ENCODE data around the gene DHRSX. TPM values are rescaled to one million over a fixed set of nuclear protein-coding genes. Genes with fewer than 3 reads are reported as not detected.
"Not testable (repeated sequence)": the region's sequence is repeated elsewhere in the genome, so short reads cannot be mapped to it uniquely, and the experiment has no call there.

The DHRSX gene
- total RNA-seq, 2 donors from 2014 or later: 36.5 to 45.4 TPM

DNA sequence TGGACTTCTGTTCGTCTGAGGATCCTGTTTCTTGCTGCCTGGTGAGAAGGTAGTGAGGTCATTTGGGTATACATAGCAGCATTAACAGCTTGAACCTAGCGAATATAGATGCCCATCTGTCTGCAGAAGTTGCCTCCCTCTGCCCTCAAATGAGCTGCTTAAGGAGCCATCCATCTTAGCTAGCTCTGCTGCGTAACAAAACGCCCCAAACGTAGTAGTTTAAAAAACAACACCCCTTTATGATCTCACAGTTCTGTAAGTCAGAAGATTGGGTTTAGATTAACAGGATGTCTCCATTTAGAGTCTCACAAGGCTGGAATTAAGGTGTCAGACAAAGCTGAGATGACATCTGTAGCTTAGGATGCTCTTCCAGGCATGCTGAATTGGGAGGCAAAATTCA, 185.3 kb downstream of the DHRSX start:
- no peak for TF ChIP-seq CTCF (conservative IDR thresholded peaks at IDR 0.05)
- peaks cover 15% of the 10 kb centered on the region for H3K4me1 Mint-ChIP-seq
- H3K9me3 Mint-ChIP-seq: peaks cover 15% of the 10 kb centered on the region
- H3K9me3 ChIP-seq (ENCODE audit: control insufficient read depth, low read length): peaks cover 8% of the 10 kb centered on the region
- no peaks in the 10 kb centered on the region for H3K4me1 ChIP-seq (ENCODE audit: control insufficient read depth, insufficient read depth, low read length)
- no peak overlapping the region for H3K9ac ChIP-seq (ENCODE audit: extremely low read depth, low read length, poor library complexity, severe bottlenecking)
- H3K36me3 ChIP-seq (ENCODE audit: control insufficient read depth, insufficient read depth, low read length): no peaks in the 10 kb centered on the region
- H3K27me3 Mint-ChIP-seq (ENCODE audit: insufficient read depth): no peaks in the 10 kb centered on the region
- H3K4me3 Mint-ChIP-seq: no peak overlapping the region
- peaks cover 4% of the 10 kb centered on the region for H3K36me3 Mint-ChIP-seq (ENCODE audit: low read depth)
- no peak overlapping the region for H3K27ac Mint-ChIP-seq
- H3K27me3 ChIP-seq (ENCODE audit: control insufficient read depth, insufficient read depth, low read length, poor library complexity, severe bottlenecking): no peaks in the 10 kb centered on the region
- no peak overlapping the region for H3K27ac ChIP-seq (ENCODE audit: low read depth, low read length)
- H3K4me3 ChIP-seq (ENCODE audit: low read length): no peak overlapping the region
- no peak for DNase-seq
- 71 to 90% methylated on average over 2 to 5 of the region's 5 CpGs for WGBS, 2 experiments (ENCODE audit: insufficient coverage in 1 of 2, insufficient read length in 1 of 2)

DNA sequence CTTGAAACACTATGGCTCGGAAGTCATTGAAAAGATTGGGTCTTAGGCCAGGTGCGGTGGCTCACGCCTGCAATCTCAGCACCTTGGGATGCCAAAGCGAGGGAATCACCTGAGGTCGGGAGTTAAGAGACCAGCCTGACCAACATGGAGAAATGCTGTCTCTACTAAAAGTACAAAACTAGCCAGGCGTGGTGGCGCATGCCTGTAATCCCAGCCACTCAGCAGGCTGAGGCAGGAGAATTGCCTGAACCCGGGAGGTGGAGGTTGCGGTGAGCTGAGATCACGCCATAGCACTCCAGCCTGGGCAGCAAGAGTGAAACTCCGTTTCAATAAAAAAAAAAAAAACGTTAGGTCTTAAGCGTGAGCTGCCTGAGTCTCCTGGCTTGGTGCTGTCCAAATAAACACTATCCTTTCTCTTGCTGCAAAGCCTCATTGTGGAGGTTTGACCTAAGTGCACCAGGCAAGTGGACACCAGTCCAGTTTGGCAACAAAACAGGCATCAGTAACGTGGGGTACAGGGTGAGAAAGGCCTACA, 185.9 kb downstream of the DHRSX start:
- 90 to 95% methylated on average over 11 to 14 of the region's 14 CpGs for WGBS, 2 experiments (ENCODE audit: insufficient coverage in 1 of 2, insufficient read length in 1 of 2)
- peaks cover 15% of the 10 kb centered on the region for H3K9me3 Mint-ChIP-seq
- no peak overlapping the region for H3K4me3 Mint-ChIP-seq
- no peak overlapping the region for H3K27ac Mint-ChIP-seq
- peaks cover 4% of the 10 kb centered on the region for H3K36me3 Mint-ChIP-seq (ENCODE audit: low read depth)
- H3K27me3 Mint-ChIP-seq (ENCODE audit: insufficient read depth): no peaks in the 10 kb centered on the region
- TF ChIP-seq CTCF (conservative IDR thresholded peaks at IDR 0.05): no peak
- Histone ChIP-seq H3K36me3 (ENCODE audit: control insufficient read depth, insufficient read depth, low read length) (no peaks in the 10 kb centered on the region), H3K4me3 (ENCODE audit: low read length) (no peak overlapping the region), H3K9me3 (ENCODE audit: control insufficient read depth, low read length) (peaks cover 8% of the 10 kb centered on the region), H3K4me1 (ENCODE audit: control insufficient read depth, insufficient read depth, low read length) (no peaks in the 10 kb centered on the region), H3K27me3 (ENCODE audit: control insufficient read depth, insufficient read depth, low read length, poor library complexity, severe bottlenecking) (no peaks in the 10 kb centered on the region), H3K9ac (ENCODE audit: extremely low read depth, low read length, poor library complexity, severe bottlenecking) (no peak overlapping the region), H3K27ac (ENCODE audit: low read depth, low read length) (no peak overlapping the region)
- DNase-seq: peak; percentile 14
- peaks cover 17% of the 10 kb centered on the region for H3K4me1 Mint-ChIP-seq

GRCh38 chrX:2313864-2314640, 186.7 kb downstream of the DHRSX start:
- H3K27ac Mint-ChIP-seq: no peak overlapping the region
- peaks cover 4% of the 10 kb centered on the region for H3K36me3 Mint-ChIP-seq (ENCODE audit: low read depth)
- Histone ChIP-seq H3K9ac (ENCODE audit: extremely low read depth, low read length, poor library complexity, severe bottlenecking) (no peak overlapping the region), H3K4me3 (ENCODE audit: low read length) (no peak overlapping the region), H3K4me1 (ENCODE audit: control insufficient read depth, insufficient read depth, low read length) (no peaks in the 10 kb centered on the region), H3K27me3 (ENCODE audit: control insufficient read depth, insufficient read depth, low read length, poor library complexity, severe bottlenecking) (no peaks in the 10 kb centered on the region), H3K9me3 (ENCODE audit: control insufficient read depth, low read length) (peaks cover 8% of the 10 kb centered on the region), H3K27ac (ENCODE audit: low read depth, low read length) (no peak overlapping the region), H3K36me3 (ENCODE audit: control insufficient read depth, insufficient read depth, low read length) (no peaks in the 10 kb centered on the region)
- DNase-seq: peak; percentile 11
- peaks cover 15% of the 10 kb centered on the region for H3K9me3 Mint-ChIP-seq
- H3K4me1 Mint-ChIP-seq: peaks cover 16% of the 10 kb centered on the region
- TF ChIP-seq CTCF (conservative IDR thresholded peaks at IDR 0.05): no peak
- no peaks in the 10 kb centered on the region for H3K27me3 Mint-ChIP-seq (ENCODE audit: insufficient read depth)
- 90% methylated on average over 1 of the region's 1 CpG; no CpG with 5 or more reads in 1 of the 2 experiments for WGBS, 2 experiments (ENCODE audit: insufficient coverage in 1 of 2, insufficient read length in 1 of 2)
- no peak overlapping the region for H3K4me3 Mint-ChIP-seq

GRCh38 chrX:2312061-2312591, 188.7 kb downstream of the DHRSX start:
- H3K27me3 ChIP-seq (ENCODE audit: control insufficient read depth, insufficient read depth, low read length, poor library complexity, severe bottlenecking); H3K4me3 Mint-ChIP-seq; H3K4me1 ChIP-seq (ENCODE audit: control insufficient read depth, insufficient read depth, low read length); H3K27me3 Mint-ChIP-seq (ENCODE audit: insufficient read depth); H3K9me3 ChIP-seq (ENCODE audit: control insufficient read depth, low read length); H3K36me3 Mint-ChIP-seq (ENCODE audit: low read depth); H3K36me3 ChIP-seq (ENCODE audit: control insufficient read depth, insufficient read depth, low read length): not testable (repeated sequence)
- peak overlapping the region; percentile 2 for H3K9ac ChIP-seq (ENCODE audit: extremely low read depth, low read length, poor library complexity, severe bottlenecking)
- H3K9me3 Mint-ChIP-seq: peaks cover 15% of the 10 kb centered on the region
- H3K27ac ChIP-seq (ENCODE audit: low read depth, low read length): peak overlapping the region; percentile 90
- H3K4me1 Mint-ChIP-seq: peaks cover 16% of the 10 kb centered on the region
- peak overlapping the region; percentile 39 for H3K4me3 ChIP-seq (ENCODE audit: low read length)
- peak overlapping the region; percentile 16 for H3K27ac Mint-ChIP-seq
- 95 to 100% methylated on average over 4 to 5 of the region's 5 CpGs for WGBS, 2 experiments (ENCODE audit: insufficient coverage in 1 of 2, insufficient read length in 1 of 2)
- DNase-seq: peak; percentile 19

Measured in endodermal cell (in vitro differentiated cells).